Measurements from ENCODE around the gene CEP68.

CEP68 gene

GRCh38 chr2:65070172-65070830 lies 14.1 kb downstream of the CEP68 start:
- DNase-seq (ENCODE audit: low spot score) (no peak), ATAC-seq (ENCODE audit: low read depth) (peak; percentile 66)
- Histone ChIP-seq H3K9me3 (ENCODE audit: severe bottlenecking) (no peaks in the 10 kb centered on the region), H3K27me3 (ENCODE audit: insufficient read depth, poor library complexity, severe bottlenecking) (no peaks in the 10 kb centered on the region), H3K4me3 (ENCODE audit: severe bottlenecking) (no peak overlapping the region), H3K36me3 (ENCODE audit: low read depth) (peaks cover 32% of the 10 kb centered on the region), H3K27ac (ENCODE audit: poor library complexity, severe bottlenecking) (peak overlapping the region; percentile 41), H3K4me1 (ENCODE audit: insufficient read depth, poor library complexity, severe bottlenecking) (peaks cover 45% of the 10 kb centered on the region)
- TF ChIP-seq, protein P1, sequence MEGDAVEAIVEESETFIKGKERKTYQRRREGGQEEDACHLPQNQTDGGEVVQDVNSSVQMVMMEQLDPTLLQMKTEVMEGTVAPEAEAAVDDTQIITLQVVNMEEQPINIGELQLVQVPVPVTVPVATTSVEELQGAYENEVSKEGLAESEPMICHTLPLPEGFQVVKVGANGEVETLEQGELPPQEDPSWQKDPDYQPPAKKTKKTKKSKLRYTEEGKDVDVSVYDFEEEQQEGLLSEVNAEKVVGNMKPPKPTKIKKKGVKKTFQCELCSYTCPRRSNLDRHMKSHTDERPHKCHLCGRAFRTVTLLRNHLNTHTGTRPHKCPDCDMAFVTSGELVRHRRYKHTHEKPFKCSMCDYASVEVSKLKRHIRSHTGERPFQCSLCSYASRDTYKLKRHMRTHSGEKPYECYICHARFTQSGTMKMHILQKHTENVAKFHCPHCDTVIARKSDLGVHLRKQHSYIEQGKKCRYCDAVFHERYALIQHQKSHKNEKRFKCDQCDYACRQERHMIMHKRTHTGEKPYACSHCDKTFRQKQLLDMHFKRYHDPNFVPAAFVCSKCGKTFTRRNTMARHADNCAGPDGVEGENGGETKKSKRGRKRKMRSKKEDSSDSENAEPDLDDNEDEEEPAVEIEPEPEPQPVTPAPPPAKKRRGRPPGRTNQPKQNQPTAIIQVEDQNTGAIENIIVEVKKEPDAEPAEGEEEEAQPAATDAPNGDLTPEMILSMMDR (IDR thresholded peaks at IDR 0.05; ENCODE audit: poor library complexity, severe bottlenecking) = no peak

- H3K27ac ChIP-seq (ENCODE audit: poor library complexity, severe bottlenecking) = peak overlapping the region; percentile 41
- peaks cover 44% of the 10 kb centered on the region for H3K4me1 ChIP-seq (ENCODE audit: insufficient read depth, poor library complexity, severe bottlenecking)
- DNase-seq (ENCODE audit: low spot score) (no peak), ATAC-seq (ENCODE audit: low read depth) (no peak)
- peaks cover 32% of the 10 kb centered on the region for H3K36me3 ChIP-seq (ENCODE audit: low read depth)
- H3K4me3 ChIP-seq (ENCODE audit: severe bottlenecking) = no peak overlapping the region
- no peaks in the 10 kb centered on the region for H3K9me3 ChIP-seq (ENCODE audit: severe bottlenecking)
- TF ChIP-seq, protein P1 (IDR thresholded peaks at IDR 0.05; ENCODE audit: poor library complexity, severe bottlenecking) = no peak
- H3K27me3 ChIP-seq (ENCODE audit: insufficient read depth, poor library complexity, severe bottlenecking) = no peaks in the 10 kb centered on the region
These were observed 14.6 kb downstream of the CEP68 start for GRCh38 chr2:65070856-65071255.

- H3K27ac ChIP-seq (ENCODE audit: poor library complexity, severe bottlenecking) = peak overlapping the region; percentile 41
- ATAC-seq (ENCODE audit: low read depth) = 0 out of 3 replicates have a peak, but pooled peaks have one; percentile 8
- peaks cover 52% of the 10 kb centered on the region for H3K4me1 ChIP-seq (ENCODE audit: insufficient read depth, poor library complexity, severe bottlenecking)
These were observed 15.4 kb downstream of the CEP68 start for GRCh38 chr2:65071499-65072180.

GRCh38 chr2:65072181-65072970 lies 16.2 kb downstream of the CEP68 start:
- ATAC-seq (ENCODE audit: low read depth) = no peak
- H3K27ac ChIP-seq (ENCODE audit: poor library complexity, severe bottlenecking) = no peak overlapping the region
- H3K36me3 ChIP-seq (ENCODE audit: low read depth) = peaks cover 35% of the 10 kb centered on the region

More at GRCh38 chr2:65071499-65072180, 15.4 kb downstream of the CEP68 start:
- Histone ChIP-seq H3K4me3 (ENCODE audit: severe bottlenecking) (no peak overlapping the region), H3K9me3 (ENCODE audit: severe bottlenecking) (no peaks in the 10 kb centered on the region), H3K36me3 (ENCODE audit: low read depth) (peaks cover 32% of the 10 kb centered on the region), H3K27me3 (ENCODE audit: insufficient read depth, poor library complexity, severe bottlenecking) (no peaks in the 10 kb centered on the region)
- TF ChIP-seq, protein P1 (IDR thresholded peaks at IDR 0.05; ENCODE audit: poor library complexity, severe bottlenecking) = no peak
- no peak for DNase-seq (ENCODE audit: low spot score)

More at GRCh38 chr2:65072181-65072970, 16.2 kb downstream of the CEP68 start:
- Histone ChIP-seq H3K4me3 (ENCODE audit: severe bottlenecking) (no peak overlapping the region), H3K9me3 (ENCODE audit: severe bottlenecking) (no peaks in the 10 kb centered on the region), H3K4me1 (ENCODE audit: insufficient read depth, poor library complexity, severe bottlenecking) (peaks cover 57% of the 10 kb centered on the region), H3K27me3 (ENCODE audit: insufficient read depth, poor library complexity, severe bottlenecking) (no peaks in the 10 kb centered on the region)
- TF ChIP-seq, protein P1 (IDR thresholded peaks at IDR 0.05; ENCODE audit: poor library complexity, severe bottlenecking) = no peak
- no peak for DNase-seq (ENCODE audit: low spot score)
